ENCODE results near the gene JPH3.
A peak's percentile ranks its signal among the peaks of the same experiment; 100 is the strongest.
"Not testable (repeated sequence)": the region's sequence is repeated elsewhere in the genome, so short reads cannot be mapped to it uniquely, and the experiment has no call there.

Gene JPH3

GRCh38 chr16:87700406-87701077, 98.2 kb downstream of the JPH3 start:
- no peak for DNase-seq

- DNase-seq: no peak
Observed at GRCh38 chr16:87701078-87701460, 98.8 kb downstream of the JPH3 start.

- no peak for DNase-seq
Observed at GRCh38 chr16:87701505-87701921, 99.2 kb downstream of the JPH3 start.

GRCh38 chr16:87702325-87702811, 100.1 kb downstream of the JPH3 start:
- DNase-seq: no peak

- DNase-seq: no peak
Observed at GRCh38 chr16:87703071-87703470, 100.8 kb downstream of the JPH3 start.

GRCh38 chr16:87703835-87704375, 101.6 kb downstream of the JPH3 start:
- no peak for DNase-seq

- no peak for DNase-seq
Observed at GRCh38 chr16:87704754-87705353, 102.5 kb downstream of the JPH3 start.

GRCh38 chr16:87705771-87706277, 103.5 kb downstream of the JPH3 start:
- no peak for DNase-seq

GRCh38 chr16:87706278-87707000, 104.1 kb downstream of the JPH3 start:
- DNase-seq: no peak

- DNase-seq: no peak
Observed at GRCh38 chr16:87707097-87707496, 104.8 kb downstream of the JPH3 start.

- DNase-seq: no peak
Observed at GRCh38 chr16:87707714-87708580, 105.6 kb downstream of the JPH3 start.

- no peak for DNase-seq
Observed at GRCh38 chr16:87708881-87709638, 106.8 kb downstream of the JPH3 start.

GRCh38 chr16:87709677-87710076, 107.4 kb downstream of the JPH3 start:
- no peak for DNase-seq

GRCh38 chr16:87710887-87711286, 108.6 kb downstream of the JPH3 start:
- no peak for DNase-seq

- DNase-seq: no peak
Observed at GRCh38 chr16:87712184-87712762, 110.0 kb downstream of the JPH3 start.

GRCh38 chr16:87713451-87714229, 111.3 kb downstream of the JPH3 start:
- DNase-seq: peak; percentile 36

GRCh38 chr16:87715231-87715630, 112.9 kb downstream of the JPH3 start:
- no peak for DNase-seq

- no peak for DNase-seq
Observed at GRCh38 chr16:87715658-87716057, 113.3 kb downstream of the JPH3 start.

- not testable (repeated sequence) for DNase-seq
Observed at GRCh38 chr16:87718831-87719230, 116.5 kb downstream of the JPH3 start.

- no peak for DNase-seq
Observed at GRCh38 chr16:87720446-87720845, 118.1 kb downstream of the JPH3 start.

All from activated CD4-positive, alpha-beta T cell treated with anti-CD3 and anti-CD28 coated beads for 1 hour (primary cell).